Erythroblast (primary cell): ENCODE data around the gene CIT.
"Not testable (repeated sequence)": the region's sequence is repeated elsewhere in the genome, so short reads cannot be mapped to it uniquely, and the experiment has no call there.

Experiments used
- GATA1 ChIP-seq: IDR thresholded peaks from 2 replicates; pipeline ENCODE4 v1.6.1; 2011; ENCODE audit warnings: low read depth, mild to moderate bottlenecking, control low read depth, low read length, moderate library complexity
- POLR2A ChIP-seq: IDR thresholded peaks from 2 replicates; pipeline ENCODE4 v1.6.1; 2011; ENCODE audit warnings: mild to moderate bottlenecking, low read length

DNA sequence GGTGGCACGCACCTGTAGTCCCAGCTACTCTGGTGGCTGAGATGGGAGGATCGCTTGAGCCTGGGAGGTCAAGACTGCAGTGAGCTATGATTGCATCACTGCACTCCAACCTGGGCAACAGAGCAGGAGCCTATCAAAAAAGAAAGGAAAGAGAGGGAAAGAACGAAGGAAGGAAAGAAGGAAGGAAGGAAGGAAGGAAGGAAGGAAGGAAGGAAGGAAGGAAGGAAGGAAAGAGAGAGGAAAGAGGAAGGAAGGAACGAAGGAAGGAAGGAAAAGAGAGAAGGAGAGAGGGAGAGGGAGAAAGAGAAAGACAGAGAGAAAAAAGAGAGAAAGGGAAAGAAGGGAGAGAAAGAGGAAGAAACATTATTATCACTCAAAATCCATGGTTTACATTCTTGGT, 6.7 kb upstream of the CIT start:
- TF ChIP-seq POLR2A, GATA1: not testable (repeated sequence)
